Activated naive CD8-positive, alpha-beta T cell treated with anti-CD3 and anti-CD28 coated beads, Interleukin-2, amount 10 ng/mL, durations not matched to agents 7 days and 5 days (primary cell): ENCODE results near the gene IL10RB. TPM values are rescaled to one million over a fixed set of nuclear protein-coding genes. Genes with fewer than 3 reads are reported as not detected.
A peak's percentile ranks its signal among the peaks of the same experiment; 100 is the strongest.

ENCODE experiments used
- ATAC-seq: fragments of 150-1000 bp; cut with Tn5 transposase; one replicate; pipeline ENCODE4 v1.10.0; 2021; ENCODE audit warnings: low read depth, moderate library complexity
- POLR2A ChIA-PET: fragments of 350-600 bp; sonication (Branson Sonifier 250); formaldehyde crosslinking; loops from one replicate; lab custom pipeline; 2021; ENCODE audit warnings: antibody characterized with exemption; lab: Charles Lee
- DNase-seq: peaks from one replicate; pipeline ENCODE4 v3.0.0; 2021
- H3K27ac Mint-ChIP-seq: one replicate; pipeline ENCODE4 v1.8.0; 2022; ENCODE audit warnings: mild to moderate bottlenecking, mixed read lengths
- H3K27me3 Mint-ChIP-seq: one replicate; pipeline ENCODE4 v1.8.0; 2022; ENCODE audit warnings: mild to moderate bottlenecking, moderate library complexity, mixed read lengths
- H3K36me3 Mint-ChIP-seq: one replicate; pipeline ENCODE4 v1.8.0; 2021; ENCODE audit warnings: mild to moderate bottlenecking, mixed read lengths
- H3K4me1 Mint-ChIP-seq: one replicate; pipeline ENCODE4 v1.8.0; 2021; ENCODE audit warnings: mixed read lengths
- H3K4me3 Mint-ChIP-seq: one replicate; pipeline ENCODE4 v1.8.0; 2022; ENCODE audit warnings: mild to moderate bottlenecking, moderate library complexity, mixed read lengths
- H3K9me3 Mint-ChIP-seq: one replicate; pipeline ENCODE4 v1.8.0; 2021; ENCODE audit warnings: mixed read lengths
- total RNA-seq, 2 experiments: library from RNA; stranded (reverse); gene quantifications; one replicate each; pipeline ENCODE4 v1.2.3, GENCODE V29; 2021

Gene IL10RB
- total RNA-seq, 2 experiments from 2014 or later, result 40.6 to 44.1 TPM

GRCh38 chr21:33300701-33301631 is 34.8 kb downstream of the IL10RB start:
- H3K36me3 Mint-ChIP-seq, result peaks cover 19% of the 10 kb centered on the region
- H3K27me3 Mint-ChIP-seq, result no peaks in the 10 kb centered on the region
- POLR2A ChIA-PET, result interaction anchor here (0.6 to 2.1 kb wide), 3 partner anchors 18 to 39 kb away, joined by 3 to 10 read pairs (median 5); partner anchors contain the start of gene IFNAR1
- peaks cover 28% of the 10 kb centered on the region for H3K4me1 Mint-ChIP-seq
- DNase-seq (no peak), ATAC-seq (no peak)
- H3K9me3 Mint-ChIP-seq, result no peaks in the 10 kb centered on the region
- H3K4me3 Mint-ChIP-seq, result no peak overlapping the region
- peak overlapping the region; percentile 72 for H3K27ac Mint-ChIP-seq

- peaks cover 28% of the 10 kb centered on the region for H3K4me1 Mint-ChIP-seq
- DNase-seq (no peak), ATAC-seq (no peak)
- peak overlapping the region; percentile 72 for H3K27ac Mint-ChIP-seq
- no peaks in the 10 kb centered on the region for H3K27me3 Mint-ChIP-seq
- no peak overlapping the region for H3K4me3 Mint-ChIP-seq
- POLR2A ChIA-PET, result no interaction called here
- H3K9me3 Mint-ChIP-seq, result no peaks in the 10 kb centered on the region
- H3K36me3 Mint-ChIP-seq, result peaks cover 16% of the 10 kb centered on the region
These were observed 35.5 kb downstream of the IL10RB start for GRCh38 chr21:33301632-33302002.

DNA sequence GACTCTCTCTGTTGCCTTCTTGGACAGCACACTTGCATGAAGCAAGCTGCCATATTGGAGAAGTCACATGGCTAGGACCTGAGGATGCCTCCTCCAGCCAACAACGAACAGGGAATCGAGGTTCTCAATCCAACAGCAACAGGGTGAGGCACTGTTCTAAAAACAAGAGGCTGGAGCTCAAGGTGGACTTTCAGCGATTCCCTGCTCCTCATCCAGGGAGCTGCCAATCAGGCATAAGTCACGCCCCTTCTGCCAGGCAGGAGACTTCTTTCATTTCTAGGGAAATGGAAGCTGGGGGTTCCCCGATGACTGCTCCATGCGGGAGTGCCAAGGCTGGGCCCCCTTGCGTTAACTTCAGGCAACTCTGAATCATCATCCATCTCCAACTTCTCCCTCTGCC is 35.9 kb downstream of the IL10RB start:
- Mint-ChIP-seq H3K27me3 (no peaks in the 10 kb centered on the region), H3K27ac (no peak overlapping the region), H3K4me1 (peaks cover 28% of the 10 kb centered on the region), H3K4me3 (no peak overlapping the region), H3K9me3 (no peaks in the 10 kb centered on the region), H3K36me3 (peaks cover 14% of the 10 kb centered on the region)
- DNase-seq, result no peak
- POLR2A ChIA-PET, result no interaction called here
- ATAC-seq, result no peak

GRCh38 chr21:33302796-33303195 is 36.6 kb downstream of the IL10RB start:
- DNase-seq (no peak), ATAC-seq (no peak)
- Mint-ChIP-seq H3K27ac (no peak overlapping the region), H3K27me3 (no peaks in the 10 kb centered on the region), H3K4me1 (peaks cover 26% of the 10 kb centered on the region), H3K36me3 (peaks cover 9% of the 10 kb centered on the region), H3K4me3 (no peak overlapping the region), H3K9me3 (no peaks in the 10 kb centered on the region)
- POLR2A ChIA-PET, result no interaction called here

GRCh38 chr21:33305344-33305671 is 39.1 kb downstream of the IL10RB start:
- POLR2A ChIA-PET, result no interaction called here

GRCh38 chr21:33305938-33306337 is 39.8 kb downstream of the IL10RB start:
- no peaks in the 10 kb centered on the region for H3K9me3 Mint-ChIP-seq
- peaks cover 3% of the 10 kb centered on the region for H3K36me3 Mint-ChIP-seq
- DNase-seq (no peak), ATAC-seq (no peak)
- no peak overlapping the region for H3K27ac Mint-ChIP-seq
- POLR2A ChIA-PET, result no interaction called here
- no peak overlapping the region for H3K4me3 Mint-ChIP-seq
- H3K4me1 Mint-ChIP-seq, result peaks cover 9% of the 10 kb centered on the region
- H3K27me3 Mint-ChIP-seq, result no peaks in the 10 kb centered on the region

More at GRCh38 chr21:33305344-33305671, 39.1 kb downstream of the IL10RB start:
- no peaks in the 10 kb centered on the region for H3K27me3 Mint-ChIP-seq
- no peak for DNase-seq
- no peak for ATAC-seq
- H3K4me3 Mint-ChIP-seq, result no peak overlapping the region
- no peak overlapping the region for H3K27ac Mint-ChIP-seq
- peaks cover 3% of the 10 kb centered on the region for H3K36me3 Mint-ChIP-seq
- no peaks in the 10 kb centered on the region for H3K9me3 Mint-ChIP-seq
- H3K4me1 Mint-ChIP-seq, result peaks cover 16% of the 10 kb centered on the region

DNA sequence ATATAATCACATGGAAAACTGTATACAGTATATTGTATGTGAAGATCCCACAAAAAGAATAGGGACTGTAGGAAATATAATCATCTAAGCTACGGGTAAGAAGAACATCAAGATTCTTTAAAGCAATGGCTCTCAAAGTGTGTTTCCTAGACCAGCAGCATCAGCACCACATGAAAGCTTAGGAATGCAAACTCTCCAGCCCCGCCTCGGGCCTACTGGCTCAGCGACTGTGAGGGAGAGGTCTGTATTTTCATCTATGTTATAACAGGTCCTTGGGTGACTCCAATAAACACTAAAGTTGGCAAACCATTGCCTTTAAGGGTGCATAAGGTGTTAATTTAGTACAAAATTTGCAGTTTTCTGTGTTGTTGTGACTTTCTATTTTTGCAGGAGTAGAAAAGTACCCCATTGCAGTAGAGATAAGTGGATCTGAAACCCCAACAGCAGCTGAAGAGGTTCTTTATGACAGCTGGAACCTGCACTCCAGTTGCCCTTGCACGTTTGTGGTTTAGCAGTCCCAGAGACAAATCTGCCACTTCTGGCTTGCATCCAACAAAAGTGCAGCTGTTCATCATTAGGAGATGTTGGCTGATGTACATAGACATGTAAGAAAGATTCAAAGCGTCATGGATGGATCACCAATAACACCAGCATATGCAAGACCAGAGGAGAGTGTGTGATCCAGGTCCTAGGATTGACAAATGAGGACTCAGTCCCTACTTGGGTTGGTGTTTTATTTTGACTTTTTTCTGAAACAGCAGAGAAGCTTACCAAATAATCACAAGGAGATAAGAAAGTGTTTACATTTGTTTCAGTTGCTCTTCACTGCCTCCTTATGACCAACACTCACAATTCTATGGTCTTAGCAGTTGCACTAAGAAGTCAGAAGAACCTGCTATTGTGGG is 42.7 kb downstream of the IL10RB start:
- no peak for ATAC-seq
- H3K4me1 Mint-ChIP-seq, result peaks cover 2% of the 10 kb centered on the region
- peaks cover 7% of the 10 kb centered on the region for H3K27me3 Mint-ChIP-seq
- no peaks in the 10 kb centered on the region for H3K36me3 Mint-ChIP-seq
- peaks cover 2% of the 10 kb centered on the region for H3K9me3 Mint-ChIP-seq
- POLR2A ChIA-PET, result no interaction called here
- H3K4me3 Mint-ChIP-seq, result no peak overlapping the region
- no peak overlapping the region for H3K27ac Mint-ChIP-seq
- DNase-seq, result no peak

GRCh38 chr21:33309778-33310177 is 43.6 kb downstream of the IL10RB start:
- DNase-seq (no peak), ATAC-seq (no peak)
- H3K27me3 Mint-ChIP-seq, result peaks cover 9% of the 10 kb centered on the region
- H3K4me1 Mint-ChIP-seq, result peaks cover 2% of the 10 kb centered on the region
- no peak overlapping the region for H3K27ac Mint-ChIP-seq
- peaks cover 3% of the 10 kb centered on the region for H3K9me3 Mint-ChIP-seq
- POLR2A ChIA-PET, result no interaction called here
- no peak overlapping the region for H3K4me3 Mint-ChIP-seq
- H3K36me3 Mint-ChIP-seq, result no peaks in the 10 kb centered on the region

DNA sequence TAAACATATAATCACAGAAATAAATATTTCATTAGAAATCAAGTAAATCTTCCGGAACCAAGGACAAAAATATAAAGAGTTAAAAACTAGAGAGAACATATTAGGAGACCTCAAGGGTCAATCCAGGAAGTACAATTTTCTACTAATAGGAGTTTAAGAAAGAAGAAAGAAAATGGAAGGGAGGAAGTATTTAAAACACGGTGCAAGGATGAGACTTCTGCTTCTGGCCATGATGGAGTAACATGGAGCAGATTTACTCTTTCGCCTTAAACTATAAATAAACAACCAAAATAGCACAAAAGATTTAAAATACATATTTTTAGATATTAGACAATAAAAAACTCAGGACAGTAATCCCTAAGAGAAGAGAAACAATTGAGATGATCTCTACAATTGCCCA is 46.0 kb downstream of the IL10RB start:
- POLR2A ChIA-PET, result interaction anchor here (1.4 kb wide), 1 partner anchor 13 kb away, joined by 5 read pairs; the partner anchor contains the start of gene IFNAR1
- H3K36me3 Mint-ChIP-seq, result no peaks in the 10 kb centered on the region
- no peak overlapping the region for H3K4me3 Mint-ChIP-seq
- H3K4me1 Mint-ChIP-seq, result peaks cover 2% of the 10 kb centered on the region
- peaks cover 3% of the 10 kb centered on the region for H3K9me3 Mint-ChIP-seq
- peaks cover 23% of the 10 kb centered on the region for H3K27me3 Mint-ChIP-seq
- DNase-seq (no peak), ATAC-seq (no peak)
- no peak overlapping the region for H3K27ac Mint-ChIP-seq

- H3K9me3 Mint-ChIP-seq, result peaks cover 3% of the 10 kb centered on the region
- H3K4me1 Mint-ChIP-seq, result peaks cover 2% of the 10 kb centered on the region
- DNase-seq, result no peak
- no peak for ATAC-seq
- no peak overlapping the region for H3K4me3 Mint-ChIP-seq
- peaks cover 27% of the 10 kb centered on the region for H3K27me3 Mint-ChIP-seq
- POLR2A ChIA-PET, result interaction anchor here (1.4 kb wide), 1 partner anchor 12 kb away, joined by 5 read pairs; the partner anchor contains the start of gene IFNAR1
- no peaks in the 10 kb centered on the region for H3K36me3 Mint-ChIP-seq
- no peak overlapping the region for H3K27ac Mint-ChIP-seq
These were observed 47.0 kb downstream of the IL10RB start for GRCh38 chr21:33313183-33313582.

- DNase-seq, result no peak
- POLR2A ChIA-PET, result interaction anchor here (1.4 kb wide), 1 partner anchor 11 kb away, joined by 5 read pairs; the partner anchor contains the start of gene IFNAR1
- no peaks in the 10 kb centered on the region for H3K36me3 Mint-ChIP-seq
- peaks cover 27% of the 10 kb centered on the region for H3K27me3 Mint-ChIP-seq
- no peak overlapping the region for H3K4me3 Mint-ChIP-seq
- no peak overlapping the region for H3K27ac Mint-ChIP-seq
- peaks cover 3% of the 10 kb centered on the region for H3K9me3 Mint-ChIP-seq
- peaks cover 2% of the 10 kb centered on the region for H3K4me1 Mint-ChIP-seq
- no peak for ATAC-seq
These were observed 47.4 kb downstream of the IL10RB start for GRCh38 chr21:33313611-33314010.

GRCh38 chr21:33314111-33314510 is 47.9 kb downstream of the IL10RB start:
- DNase-seq (no peak), ATAC-seq (no peak)
- no peak overlapping the region for H3K27ac Mint-ChIP-seq
- POLR2A ChIA-PET, result no interaction called here
- H3K36me3 Mint-ChIP-seq, result no peaks in the 10 kb centered on the region
- H3K4me1 Mint-ChIP-seq, result no peaks in the 10 kb centered on the region
- H3K27me3 Mint-ChIP-seq, result peaks cover 27% of the 10 kb centered on the region
- no peak overlapping the region for H3K4me3 Mint-ChIP-seq
- peaks cover 3% of the 10 kb centered on the region for H3K9me3 Mint-ChIP-seq

DNA sequence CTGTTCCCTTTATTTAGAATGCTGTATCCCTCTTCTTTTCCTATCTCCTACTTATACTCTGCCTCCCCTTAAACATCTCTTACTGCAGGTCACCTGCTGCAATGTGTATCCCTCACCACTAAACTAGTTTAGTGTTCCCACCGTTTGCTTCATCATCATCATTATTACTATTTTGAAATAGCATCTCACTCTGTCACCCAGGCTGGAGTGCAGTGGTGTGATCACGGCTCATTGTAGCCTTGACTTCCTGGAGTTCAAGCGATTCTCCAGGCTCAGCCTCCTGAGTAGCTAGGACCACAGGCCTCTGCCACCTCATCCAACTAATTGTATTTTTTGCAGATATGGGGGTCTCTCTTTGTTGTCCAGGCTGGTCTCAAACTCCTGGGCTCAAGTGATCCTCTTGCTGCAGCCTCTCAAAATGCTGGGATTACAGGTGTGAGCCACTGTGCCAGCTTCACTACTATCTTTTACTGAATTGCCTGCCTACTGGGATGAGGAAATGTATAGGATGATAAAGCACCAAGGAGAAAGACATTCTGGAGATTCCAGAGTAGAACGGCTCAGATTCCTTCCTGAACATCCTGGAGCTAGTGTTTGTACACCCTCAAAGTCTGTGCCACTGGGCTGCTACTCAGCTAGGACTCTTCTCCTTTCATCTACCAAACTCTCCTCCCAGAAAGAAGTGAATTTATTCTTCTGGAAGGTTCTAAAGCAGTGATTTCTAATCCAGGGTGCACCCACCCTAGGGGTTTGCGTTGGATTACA is 50.0 kb downstream of the IL10RB start:
- no peaks in the 10 kb centered on the region for H3K36me3 Mint-ChIP-seq
- POLR2A ChIA-PET, result no interaction called here
- H3K4me3 Mint-ChIP-seq, result no peak overlapping the region
- ATAC-seq (no peak), DNase-seq (no peak)
- no peaks in the 10 kb centered on the region for H3K4me1 Mint-ChIP-seq
- H3K9me3 Mint-ChIP-seq, result peaks cover 3% of the 10 kb centered on the region
- no peak overlapping the region for H3K27ac Mint-ChIP-seq
- H3K27me3 Mint-ChIP-seq, result peaks cover 34% of the 10 kb centered on the region
